Activated CD4-positive, alpha-beta memory T cell treated with anti-CD3 and anti-CD28 coated beads, Interleukin-2, amount 10 ng/mL, durations not matched to agents 7 days and 5 days (primary cell): Measurements from ENCODE around the gene C1orf56. TPM values are rescaled to one million over a fixed set of nuclear protein-coding genes. Genes with fewer than 3 reads are reported as not detected.

Experiments
- CTCF ChIA-PET: fragments of 350-600 bp; sonication (Branson Sonifier 250); formaldehyde crosslinking; loops from one replicate; lab custom pipeline; 2021; ENCODE audit warnings: antibody characterized with exemption, inconsistent platforms; lab: Charles Lee
- POLR2A ChIA-PET: fragments of 350-600 bp; sonication (Branson Sonifier 250); formaldehyde crosslinking; loops from one replicate; lab custom pipeline; 2021; ENCODE audit warnings: antibody characterized with exemption; lab: Charles Lee
- DNase-seq: peaks from one replicate; pipeline ENCODE4 v3.0.0-alpha.2; 2020
- H3K27ac Mint-ChIP-seq: one replicate; pipeline ENCODE4 v1.8.0; 2021; ENCODE audit warnings: mild to moderate bottlenecking, mixed read lengths
- H3K27me3 Mint-ChIP-seq: one replicate; pipeline ENCODE4 v1.8.0; 2021; ENCODE audit warnings: mixed read lengths
- H3K36me3 Mint-ChIP-seq: one replicate; pipeline ENCODE4 v1.8.0; 2021; ENCODE audit warnings: low read depth, mixed read lengths
- H3K4me1 Mint-ChIP-seq: one replicate; pipeline ENCODE4 v1.8.0; 2021; ENCODE audit warnings: mixed read lengths
- H3K4me3 Mint-ChIP-seq: one replicate; pipeline ENCODE4 v1.8.0; 2021; ENCODE audit warnings: mild to moderate bottlenecking, mixed read lengths
- H3K9me3 Mint-ChIP-seq: one replicate; pipeline ENCODE4 v1.8.0; 2021; ENCODE audit warnings: mixed read lengths
- total RNA-seq, 2 experiments: library from RNA; stranded (reverse); gene quantifications; one replicate each; pipeline ENCODE4 v1.2.3, GENCODE V29; 2021

C1orf56 gene
- total RNA-seq, 2 experiments from 2014 or later = 1.2 to 1.7 TPM

DNA sequence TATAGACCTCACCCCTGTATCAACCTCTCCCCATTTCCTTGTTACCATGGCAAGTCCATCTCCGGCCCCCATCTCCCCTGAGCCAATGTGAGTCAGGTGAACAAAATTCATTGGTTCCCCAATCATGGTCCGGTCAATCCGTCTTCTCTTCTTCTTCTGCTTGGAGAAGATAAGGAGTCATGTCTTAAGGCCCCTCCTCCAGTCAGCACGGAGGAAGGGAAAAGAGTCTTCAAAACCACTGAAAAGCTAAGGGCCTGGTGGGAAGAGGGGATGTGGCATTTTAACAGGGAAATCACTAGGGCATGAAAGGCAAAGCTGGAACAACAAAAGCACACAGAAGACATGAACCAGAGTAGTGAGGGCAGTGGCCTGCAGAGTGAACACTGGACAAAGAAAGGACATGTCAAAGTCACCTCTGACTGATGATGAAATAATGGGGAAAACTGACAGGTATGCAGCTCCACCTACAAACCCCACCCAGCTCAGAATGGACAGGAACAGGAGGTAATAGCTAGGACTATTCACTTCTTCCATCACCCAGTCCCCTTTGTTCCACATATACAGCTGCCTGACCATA, 7.5 kb downstream of the C1orf56 start:
- Mint-ChIP-seq H3K9me3 (no peaks in the 10 kb centered on the region), H3K4me1 (peaks cover 60% of the 10 kb centered on the region), H3K27ac (peak overlapping the region; percentile 97), H3K4me3 (peak overlapping the region; percentile 97), H3K36me3 (peaks cover 96% of the 10 kb centered on the region), H3K27me3 (no peaks in the 10 kb centered on the region)
- ChIA-PET POLR2A (interaction anchor here (1.6 to 9.3 kb wide), 7 partner anchors 6 to 135 kb away, joined by 5 to 148 read pairs (median 35); partner anchors contain the start of genes C1orf56, GABPB2, MINDY1 and TNFAIP8L2), CTCF (interaction anchor here (1.2 to 7.4 kb wide), 5 partner anchors 8 to 53 kb away, joined by 3 to 48 read pairs (median 5); partner anchors contain the start of genes C1orf56 and GABPB2)
- DNase-seq = no peak

DNA sequence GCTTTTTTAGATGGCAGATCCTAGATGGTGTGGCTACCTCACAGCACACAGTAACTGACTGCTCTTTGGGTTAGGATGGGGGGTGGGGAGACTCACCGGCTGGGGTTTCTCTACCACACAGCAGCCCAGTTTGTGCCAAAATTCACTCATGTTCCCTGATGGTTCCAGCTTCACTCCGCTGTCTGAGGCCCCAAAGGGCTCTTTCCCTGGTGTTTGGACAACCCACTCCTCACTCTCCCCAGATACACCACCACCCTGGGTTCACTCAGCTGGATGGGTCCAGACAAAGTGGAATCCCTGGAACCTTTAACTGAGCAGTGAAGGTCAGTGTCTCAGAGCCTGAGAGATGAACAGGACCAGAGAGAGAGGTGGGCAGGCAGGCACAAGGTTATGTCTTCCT, 8.0 kb downstream of the C1orf56 start:
- Mint-ChIP-seq H3K4me3 (peak overlapping the region; percentile 97), H3K4me1 (peaks cover 60% of the 10 kb centered on the region), H3K36me3 (peaks cover 90% of the 10 kb centered on the region), H3K9me3 (no peaks in the 10 kb centered on the region), H3K27ac (peak overlapping the region; percentile 97), H3K27me3 (no peaks in the 10 kb centered on the region)
- no peak for DNase-seq
- ChIA-PET POLR2A (interaction anchor here (0.8 to 9.3 kb wide), 11 partner anchors 6 to 487 kb away, joined by 3 to 148 read pairs (median 17); partner anchors contain the start of genes ARNT, C1orf56, GABPB2 and MINDY1), CTCF (interaction anchor here (0.7 to 7.4 kb wide), 7 partner anchors 9 to 53 kb away, joined by 3 to 48 read pairs (median 5); partner anchors contain the start of genes C1orf56 and GABPB2)

DNA sequence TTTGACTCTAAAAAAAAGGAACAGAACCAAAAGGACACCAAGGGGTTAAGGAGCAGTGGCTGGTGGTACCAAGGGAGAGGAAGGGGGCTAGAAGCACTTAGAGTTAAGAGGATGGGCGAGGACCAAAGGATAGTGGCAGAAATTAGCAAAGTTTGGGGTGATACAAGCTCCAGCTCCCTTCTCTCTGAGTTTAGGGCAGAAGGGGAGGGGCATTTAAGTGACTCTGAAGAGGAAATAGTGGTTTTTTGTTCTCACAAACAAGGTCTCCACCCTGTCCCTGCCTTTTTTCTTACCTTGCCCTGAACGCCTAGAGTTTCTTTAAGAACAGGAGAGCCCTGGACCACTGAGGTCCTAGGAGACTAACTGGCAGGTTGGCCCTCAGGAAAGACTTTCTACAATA, 8.6 kb downstream of the C1orf56 start:
- Mint-ChIP-seq H3K27ac (peak overlapping the region; percentile 97), H3K4me1 (peaks cover 62% of the 10 kb centered on the region)
- peak; percentile 40 for DNase-seq

DNA sequence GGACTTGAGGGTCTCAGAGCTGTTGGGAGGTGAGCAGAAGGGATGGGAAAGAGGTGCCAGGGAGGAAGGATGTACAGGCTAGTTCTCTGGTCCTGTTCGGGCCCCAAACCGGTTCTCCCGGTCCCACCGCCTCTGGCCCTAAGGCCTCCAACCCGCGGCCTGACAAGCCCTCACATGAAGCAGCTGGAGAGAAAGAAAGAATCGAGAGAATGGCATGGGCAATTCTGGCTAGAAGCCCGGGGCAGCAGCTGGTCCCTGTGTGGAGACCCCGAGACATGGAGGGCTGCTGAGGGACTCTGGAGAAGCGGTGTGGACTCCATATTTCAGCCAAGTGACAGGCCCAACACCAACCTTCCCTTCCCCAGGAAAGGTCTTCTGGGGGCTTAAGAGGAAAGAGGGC, 11.1 kb downstream of the C1orf56 start:
- Mint-ChIP-seq H3K9me3 (no peaks in the 10 kb centered on the region), H3K4me3 (peak overlapping the region; percentile 97), H3K36me3 (peaks cover 60% of the 10 kb centered on the region), H3K27me3 (no peaks in the 10 kb centered on the region), H3K27ac (peak overlapping the region; percentile 97), H3K4me1 (peaks cover 53% of the 10 kb centered on the region)
- DNase-seq = peak; percentile 27
- CTCF ChIA-PET = interaction anchor here (0.6 to 7.4 kb wide), 14 partner anchors 8 to 193 kb away, joined by 3 to 48 read pairs (median 5); partner anchors contain the start of genes C1orf56, GABPB2 and TNFAIP8L2
- POLR2A ChIA-PET = interaction anchor here (0.7 to 9.3 kb wide), 21 partner anchors 8 to 1171 kb away, joined by 3 to 148 read pairs (median 5); partner anchors contain the start of genes ANXA9, C1orf56, CERS2 and ENSA

More for the DNA sequence above, 8.6 kb downstream of the C1orf56 start:
- Mint-ChIP-seq H3K4me3 (peak overlapping the region; percentile 97), H3K9me3 (no peaks in the 10 kb centered on the region), H3K27me3 (no peaks in the 10 kb centered on the region), H3K36me3 (peaks cover 85% of the 10 kb centered on the region)
- ChIA-PET POLR2A (interaction anchor here (0.8 to 9.3 kb wide), 11 partner anchors 7 to 488 kb away, joined by 3 to 148 read pairs (median 17); partner anchors contain the start of genes ARNT, C1orf56, GABPB2 and MINDY1), CTCF (interaction anchor here (0.7 to 7.4 kb wide), 6 partner anchors 9 to 54 kb away, joined by 3 to 48 read pairs (median 7); partner anchors contain the start of genes C1orf56 and GABPB2)

DNA sequence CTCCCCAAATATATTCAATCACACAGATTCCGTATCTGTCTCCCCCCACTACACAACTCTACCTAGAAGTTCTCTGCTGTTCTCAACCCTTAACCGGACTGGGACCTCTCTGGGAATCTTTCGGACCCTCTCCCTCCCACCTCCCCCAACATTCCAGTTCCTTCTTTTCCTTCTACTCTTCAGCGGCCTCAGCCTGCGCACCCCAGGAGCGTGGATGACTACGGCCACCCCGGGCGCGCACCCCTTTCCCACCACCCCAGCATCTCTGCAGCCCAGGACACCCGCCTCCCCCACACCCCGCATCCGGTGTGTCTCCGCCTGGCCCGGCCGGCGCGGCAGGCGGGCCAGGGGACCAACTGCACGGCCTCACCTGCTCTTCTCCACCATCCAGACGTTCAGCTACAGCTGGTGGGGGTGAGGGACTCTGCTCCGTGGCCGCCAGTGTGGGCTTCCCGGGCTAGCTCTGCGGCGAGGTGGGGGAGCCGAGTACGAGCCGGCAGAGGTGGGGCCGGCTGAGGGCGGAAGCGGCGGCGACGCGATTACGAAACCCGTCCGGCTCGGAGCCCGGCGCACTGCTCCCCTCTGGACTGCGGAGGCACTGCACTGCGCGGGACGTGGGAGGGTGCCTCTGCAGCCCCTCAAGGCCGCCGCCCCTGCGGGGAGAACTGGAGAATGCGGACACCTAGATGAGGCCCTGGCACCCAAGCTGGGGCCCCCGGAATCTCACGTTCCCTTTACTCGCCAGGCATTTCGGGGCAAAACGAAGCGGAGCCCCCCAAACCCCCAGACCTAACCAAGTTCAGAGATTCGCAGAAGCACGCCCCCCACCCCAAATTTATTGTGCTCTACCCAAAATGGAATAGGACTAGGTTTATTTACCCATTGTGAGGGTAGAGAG, 11.8 kb downstream of the C1orf56 start, which contains the start of gene CDC42SE1:
Gene CDC42SE1 (minus strand): TSS at position 514 of the 898 bp plus-strand sequence. CDS start 3,892 bp downstream, outside the sequence.
- Mint-ChIP-seq H3K4me3 (peak within 1 kb of the TSS; percentile 97), H3K4me1 (peaks cover 51% of the 10 kb centered on the region), H3K36me3 (peaks cover 53% of the 10 kb centered on the region), H3K27me3 (no peaks in the 10 kb centered on the region), H3K27ac (peak within 1 kb of the TSS; percentile 97), H3K9me3 (no peaks in the 10 kb centered on the region)
- POLR2A ChIA-PET = interaction anchor here (0.8 to 9.3 kb wide), 18 partner anchors 9 to 496 kb away, joined by 3 to 148 read pairs (median 6); partner anchors contain the start of genes C1orf56, CERS2, ENSA and GABPB2
- peak; percentile 87 for DNase-seq
- CTCF ChIA-PET = interaction anchor here (0.6 to 7.4 kb wide), 14 partner anchors 8 to 97 kb away, joined by 3 to 48 read pairs (median 4); partner anchors contain the start of genes C1orf56, GABPB2, MINDY1 and TNFAIP8L2

DNA sequence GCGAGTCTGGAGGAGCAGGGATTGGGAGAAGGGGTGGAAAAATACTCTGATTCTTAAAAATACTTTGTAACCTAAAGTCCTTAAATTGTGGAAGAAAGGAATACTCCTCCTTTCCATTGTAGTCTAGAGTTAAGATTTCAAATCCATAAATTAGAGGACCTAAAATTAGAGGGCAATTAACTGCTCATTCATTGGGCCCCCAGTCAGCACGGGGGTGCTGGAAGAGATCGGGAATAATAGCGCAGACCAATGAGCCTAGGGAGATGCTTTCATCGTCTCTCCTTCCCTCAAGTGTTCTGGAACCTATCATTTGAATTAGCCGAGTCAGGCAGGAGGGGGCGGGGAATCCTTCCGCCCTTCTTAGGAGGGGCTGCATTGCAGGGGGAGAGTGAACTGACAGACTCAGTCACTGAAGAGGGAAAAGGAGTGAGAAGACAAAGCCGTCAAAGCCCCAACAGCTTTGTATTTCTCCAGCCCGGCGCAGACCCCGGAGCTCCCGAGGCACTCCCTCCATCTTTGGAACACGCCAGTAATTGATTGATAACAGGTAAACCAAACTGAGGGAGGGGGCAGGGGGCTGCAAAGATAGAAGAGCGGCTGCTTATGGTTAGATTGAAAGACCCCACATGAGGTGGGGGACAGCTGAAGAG, 12.6 kb downstream of the C1orf56 start, which contains the start of gene MLLT11:
Gene MLLT11 (plus strand): TSS at position 391 of the 650 bp plus-strand sequence. CDS start 6,828 bp downstream, outside the sequence.
- Mint-ChIP-seq H3K27me3 (no peaks in the 10 kb centered on the region), H3K4me1 (peaks cover 43% of the 10 kb centered on the region), H3K9me3 (no peaks in the 10 kb centered on the region), H3K27ac (peak within 1 kb of the TSS; percentile 97), H3K36me3 (peaks cover 46% of the 10 kb centered on the region), H3K4me3 (peak within 1 kb of the TSS; percentile 97)
- DNase-seq = peak; percentile 21
- POLR2A ChIA-PET = interaction anchor here (0.9 to 9.3 kb wide), 8 partner anchors 8 to 267 kb away, joined by 3 to 148 read pairs (median 20); partner anchors contain the start of genes C1orf56, GABPB2, MINDY1 and PI4KB
- CTCF ChIA-PET = interaction anchor here (0.6 to 7.4 kb wide), 14 partner anchors 8 to 152 kb away, joined by 3 to 48 read pairs (median 5); partner anchors contain the start of genes C1orf56, GABPB2 and MINDY1

DNA sequence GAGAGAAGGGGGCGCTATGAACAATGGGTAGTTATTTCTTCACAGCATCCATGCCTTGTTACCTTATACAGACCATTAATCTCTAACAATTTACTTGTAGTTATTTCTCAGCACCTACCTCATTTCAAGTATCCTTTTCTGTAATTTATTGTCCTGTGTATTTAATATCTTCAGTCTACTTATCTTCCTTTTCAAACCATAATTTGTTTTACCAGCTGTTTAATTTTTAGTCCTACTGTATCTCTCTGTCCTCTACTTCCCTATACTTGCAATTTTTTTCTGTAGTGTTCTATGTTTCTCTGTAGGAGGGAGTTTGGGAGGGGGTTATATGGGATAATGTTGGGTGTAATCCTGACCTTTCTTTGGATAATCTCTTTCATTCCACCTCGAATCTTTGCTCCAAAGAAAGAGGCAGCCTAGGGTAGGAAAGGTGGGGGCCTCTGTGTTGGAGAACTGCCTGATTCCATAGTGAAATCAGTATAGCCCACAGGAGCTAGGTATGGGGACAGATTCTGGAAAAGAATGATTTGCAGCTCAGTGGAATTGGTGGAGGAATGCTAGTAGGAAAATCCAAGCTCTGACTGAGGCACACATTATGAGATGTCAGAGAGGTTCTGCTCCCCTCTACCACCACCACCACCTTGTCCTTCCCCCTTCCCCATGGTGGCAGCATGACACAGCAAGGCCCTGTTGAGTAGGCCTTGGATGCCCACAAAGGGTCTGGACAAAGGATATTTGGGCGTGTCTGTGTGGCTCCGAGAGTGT, 13.3 kb downstream of the C1orf56 start:
- POLR2A ChIA-PET = interaction anchor here (1.1 to 9.3 kb wide), 5 partner anchors 8 to 97 kb away, joined by 6 to 148 read pairs (median 65); partner anchors contain the start of genes C1orf56, GABPB2, MINDY1 and TNFAIP8L2
- peaks cover 41% of the 10 kb centered on the region for H3K36me3 Mint-ChIP-seq
- peak overlapping the region; percentile 97 for H3K4me3 Mint-ChIP-seq
- CTCF ChIA-PET = interaction anchor here (1.1 to 7.4 kb wide), 6 partner anchors 10 to 151 kb away, joined by 3 to 48 read pairs (median 7); partner anchors contain the start of genes C1orf56 and GABPB2
- DNase-seq = no peak
- H3K9me3 Mint-ChIP-seq = no peaks in the 10 kb centered on the region
- H3K4me1 Mint-ChIP-seq = peaks cover 36% of the 10 kb centered on the region
- no peaks in the 10 kb centered on the region for H3K27me3 Mint-ChIP-seq
- H3K27ac Mint-ChIP-seq = peak overlapping the region; percentile 13

DNA sequence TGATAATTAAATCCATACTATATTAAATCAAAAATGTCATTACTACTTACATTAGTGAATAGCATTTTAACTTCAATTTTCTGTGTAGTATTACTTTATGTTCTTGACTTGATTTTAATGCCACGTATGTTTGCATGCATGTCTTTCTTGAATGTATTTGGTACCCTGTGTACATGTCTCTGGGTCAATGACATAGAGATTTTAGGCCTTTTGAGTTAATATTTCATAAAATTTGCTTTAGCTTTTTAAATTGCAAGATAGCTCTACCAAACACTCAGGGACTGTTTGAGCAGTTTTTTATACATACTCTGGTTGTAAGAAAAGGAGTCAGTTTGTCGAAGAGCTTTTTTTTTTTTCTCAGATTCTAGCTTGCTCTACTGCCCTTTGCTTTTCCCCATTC, 14.2 kb downstream of the C1orf56 start:
- H3K27ac Mint-ChIP-seq = no peak overlapping the region
- H3K27me3 Mint-ChIP-seq = no peaks in the 10 kb centered on the region
- H3K36me3 Mint-ChIP-seq = peaks cover 33% of the 10 kb centered on the region
- ChIA-PET CTCF (interaction anchor here (0.5 to 7.4 kb wide), 7 partner anchors 9 to 128 kb away, joined by 3 to 48 read pairs (median 3); partner anchors contain the start of genes C1orf56, GABPB2 and VPS72), POLR2A (interaction anchor here (0.7 to 9.3 kb wide), 3 partner anchors 10 to 68 kb away, joined by 3 to 148 read pairs (median 129); partner anchors contain the start of genes C1orf56 and GABPB2)
- peaks cover 27% of the 10 kb centered on the region for H3K4me1 Mint-ChIP-seq
- no peak for DNase-seq
- H3K9me3 Mint-ChIP-seq = no peaks in the 10 kb centered on the region
- H3K4me3 Mint-ChIP-seq = no peak overlapping the region

DNA sequence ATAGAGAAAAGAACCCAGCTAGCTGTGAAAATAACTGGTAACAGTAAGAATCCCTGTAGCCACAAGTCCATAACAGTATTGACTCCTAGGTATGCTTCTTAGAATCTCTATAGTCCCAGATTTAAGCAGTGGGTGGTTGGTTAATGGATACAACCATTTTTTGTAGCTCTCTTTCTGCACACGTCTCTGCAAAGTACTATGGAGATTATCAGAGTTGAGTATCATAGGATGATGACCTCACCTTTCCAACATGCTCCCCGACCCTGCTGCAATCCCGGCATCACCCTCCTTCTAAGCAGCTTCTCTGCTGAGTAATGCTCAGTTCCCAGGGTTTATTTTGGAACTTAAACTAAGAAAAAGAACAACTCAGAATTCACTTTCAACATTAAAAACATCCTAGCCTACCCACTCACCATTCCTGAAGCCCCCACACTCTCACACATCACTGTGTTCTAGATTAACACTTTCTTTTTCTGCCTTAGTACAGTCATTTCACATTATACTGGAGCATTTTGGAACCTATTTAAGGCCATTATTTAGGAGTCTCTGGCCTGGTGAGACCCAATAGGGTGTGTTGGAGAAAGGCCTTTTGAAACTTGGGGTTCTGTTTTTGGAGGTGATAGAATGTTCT, 15.3 kb downstream of the C1orf56 start:
- H3K36me3 Mint-ChIP-seq = peaks cover 27% of the 10 kb centered on the region
- ChIA-PET POLR2A (interaction anchor here (1.1 to 9.3 kb wide), 3 partner anchors 9 to 95 kb away, joined by 3 to 148 read pairs (median 129); partner anchors contain the start of genes C1orf56 and GABPB2), CTCF (interaction anchor here (0.5 to 2.8 kb wide), 3 partner anchors 8 to 147 kb away, joined by 3 to 20 read pairs (median 11); partner anchors contain the start of gene GABPB2)
- no peaks in the 10 kb centered on the region for H3K9me3 Mint-ChIP-seq
- no peaks in the 10 kb centered on the region for H3K27me3 Mint-ChIP-seq
- DNase-seq = no peak
- H3K4me1 Mint-ChIP-seq = peaks cover 21% of the 10 kb centered on the region
- H3K27ac Mint-ChIP-seq = no peak overlapping the region
- no peak overlapping the region for H3K4me3 Mint-ChIP-seq

DNA sequence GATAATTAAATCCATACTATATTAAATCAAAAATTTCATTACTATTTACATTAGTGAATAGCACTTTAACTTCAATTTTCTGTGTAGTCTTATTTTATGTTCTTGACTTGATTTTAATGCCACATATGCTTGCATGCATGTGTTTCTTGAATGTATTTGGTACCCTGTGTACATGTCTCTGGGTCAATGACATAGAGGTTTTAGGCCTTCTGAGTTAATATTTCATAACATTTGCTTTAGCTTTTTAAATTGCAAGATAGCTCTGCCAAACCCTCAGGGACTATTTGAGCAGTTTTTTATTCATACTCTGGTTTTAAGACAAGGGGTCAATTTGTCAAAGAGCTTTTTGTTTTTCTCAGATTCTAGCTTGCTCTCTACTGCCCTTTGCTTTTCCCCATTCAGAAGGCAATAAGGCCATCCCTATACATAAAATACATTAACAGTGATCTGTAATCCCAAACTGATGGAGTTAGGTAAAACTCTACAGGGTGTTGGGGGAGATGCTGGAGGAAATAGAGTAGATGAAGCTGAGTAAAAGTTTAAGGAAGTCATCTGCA, 17.6 kb downstream of the C1orf56 start:
- peaks cover 27% of the 10 kb centered on the region for H3K4me1 Mint-ChIP-seq
- ChIA-PET CTCF (no interaction called here), POLR2A (interaction anchor here (0.7 to 1.4 kb wide), 3 partner anchors 10 to 17 kb away, joined by 3 to 5 read pairs (median 4); partner anchors contain the start of gene C1orf56)
- DNase-seq = no peak
- H3K36me3 Mint-ChIP-seq = peaks cover 11% of the 10 kb centered on the region
- H3K27ac Mint-ChIP-seq = no peak overlapping the region
- no peak overlapping the region for H3K4me3 Mint-ChIP-seq
- no peaks in the 10 kb centered on the region for H3K27me3 Mint-ChIP-seq
- H3K9me3 Mint-ChIP-seq = no peaks in the 10 kb centered on the region
